NCI-H226 (cell line): ENCODE results near the gene TGFBR3.
A peak's percentile ranks its signal among the peaks of the same experiment; 100 is the strongest.

Source experiments
- DNase-seq: peaks from one replicate; pipeline ENCODE4 v3.0.0-alpha.2; 2015

TGFBR3 gene

GRCh38 chr1:91776068-91776794 lies 109.7 kb downstream of the TGFBR3 start:
- DNase-seq: no peak

GRCh38 chr1:91775227-91775626 lies 110.7 kb downstream of the TGFBR3 start:
- no peak for DNase-seq

- no peak for DNase-seq
Observed at GRCh38 chr1:91774520-91775203, 111.3 kb downstream of the TGFBR3 start.

- DNase-seq: no peak
Observed at GRCh38 chr1:91771717-91772116, 114.2 kb downstream of the TGFBR3 start.

- DNase-seq: no peak
Observed at GRCh38 chr1:91770667-91771268, 115.2 kb downstream of the TGFBR3 start.

- no peak for DNase-seq
Observed at GRCh38 chr1:91769742-91770141, 116.2 kb downstream of the TGFBR3 start.

GRCh38 chr1:91768786-91769725 lies 116.9 kb downstream of the TGFBR3 start:
- DNase-seq: peak; percentile 22

- no peak for DNase-seq
Observed at GRCh38 chr1:91768120-91768519, 117.8 kb downstream of the TGFBR3 start.

- no peak for DNase-seq
Observed at GRCh38 chr1:91766883-91767282, 119.1 kb downstream of the TGFBR3 start.

- DNase-seq: no peak
Observed at GRCh38 chr1:91765880-91766443, 120.0 kb downstream of the TGFBR3 start.

GRCh38 chr1:91765293-91765692 lies 120.7 kb downstream of the TGFBR3 start:
- DNase-seq: no peak

GRCh38 chr1:91764471-91765115 lies 121.4 kb downstream of the TGFBR3 start:
- DNase-seq: no peak

GRCh38 chr1:91763252-91763651 lies 122.7 kb downstream of the TGFBR3 start:
- no peak for DNase-seq

- no peak for DNase-seq
Observed at GRCh38 chr1:91761295-91761721, 124.6 kb downstream of the TGFBR3 start.

GRCh38 chr1:91760512-91760911 lies 125.4 kb downstream of the TGFBR3 start:
- DNase-seq: no peak

- no peak for DNase-seq
Observed at GRCh38 chr1:91759076-91759475, 126.9 kb downstream of the TGFBR3 start.

- DNase-seq: no peak
Observed at GRCh38 chr1:91757763-91758460, 128.0 kb downstream of the TGFBR3 start.

GRCh38 chr1:91755702-91756287 lies 130.2 kb downstream of the TGFBR3 start:
- no peak for DNase-seq

- DNase-seq: no peak
Observed at GRCh38 chr1:91754816-91755580, 131.0 kb downstream of the TGFBR3 start.

- DNase-seq: peak; percentile 79
Observed at GRCh38 chr1:91754348-91754747, 131.6 kb downstream of the TGFBR3 start.
